SK-N-SH (cell line): ENCODE data around the gene AUP1. TPM values are rescaled to one million over a fixed set of nuclear protein-coding genes. Genes with fewer than 3 reads are reported as not detected.
A peak's percentile ranks its signal among the peaks of the same experiment; 100 is the strongest.

ENCODE experiments used
- CTCF ChIA-PET: fragments of 300-600, 350-600 bp; formaldehyde crosslinking; extraction: SDS; loops from one replicate; lab custom pipeline; 2021; lab: Yijun Ruan, JAX
- POLR2A ChIA-PET: fragments of 350-600 bp; sonication (Branson Sonifier 250); formaldehyde crosslinking; extraction: SDS; loops from one replicate; lab custom pipeline; 2020; ENCODE audit warnings: antibody characterized with exemption, inconsistent platforms; lab: Yijun Ruan, JAX
- DNase-seq: peaks from one replicate; pipeline ENCODE4 v3.0.0; 2012
- H2AFZ ChIP-seq: fragments of 200-600 bp; sonication (generic); 2 replicates; pipeline ENCODE4 v1.8.1; 2016; ENCODE audit warnings: antibody characterized with exemption, mild to moderate bottlenecking, low read depth
- H3F3A ChIP-seq: fragments of 200-600 bp; sonication (generic); replicated peaks from 2 replicates; pipeline ENCODE3; 2016; ENCODE audit warnings: antibody characterized with exemption, mild to moderate bottlenecking; ENCODE audit not compliant: insufficient read depth
- H3K27ac ChIP-seq, 2 experiments: fragments of 200-500 bp in 1 of 2; fragments of 200-600 bp in 1 of 2; sonication (Bioruptor generic) in 1 of 2; sonication (generic), shearing (Covaris generic) in 1 of 2; 2 replicates each; pipeline versions ENCODE4 v1.5.1 to v1.6.1; 2014 to 2016; ENCODE audit warnings: low read depth in 2 of 2, inconsistent platforms in 1 of 2, low read length in 1 of 2, mild to moderate bottlenecking in 1 of 2, mixed read lengths in 1 of 2
- H3K27me3 ChIP-seq: fragments of 200-600 bp; sonication (generic), shearing (Covaris generic); 2 replicates; pipeline ENCODE4 v1.6.1; 2016; ENCODE audit warnings: mixed run types; ENCODE audit not compliant: insufficient read depth
- H3K36me3 ChIP-seq, 2 experiments: fragments of 200-500 bp in 1 of 2; fragments of 200-600 bp in 1 of 2; sonication (Bioruptor generic) in 1 of 2; sonication (generic) in 1 of 2; replicated peaks in 1 of 2; 2 replicates each; pipeline versions ENCODE3 to v1.5.1; 2014 to 2016; ENCODE audit warnings: low read length in 1 of 2, mild to moderate bottlenecking in 1 of 2; ENCODE audit not compliant: insufficient read depth in 2 of 2, control insufficient read depth in 1 of 2
- H3K4me1 ChIP-seq, 2 experiments: fragments of 200-500 bp in 1 of 2; fragments of 200-600 bp in 1 of 2; sonication (Bioruptor generic) in 1 of 2; sonication (generic), shearing (Covaris generic) in 1 of 2; 2 replicates each; pipeline versions ENCODE4 v1.5.1 to v1.6.1; 2014 to 2016; ENCODE audit warnings: low read depth in 1 of 2, low read length in 1 of 2, mixed run types in 1 of 2; ENCODE audit not compliant: insufficient read depth in 2 of 2, control insufficient read depth in 1 of 2
- H3K4me2 ChIP-seq: fragments of 200-600 bp; sonication (generic), shearing (Covaris generic); 2 replicates; pipeline ENCODE4 v1.6.1; 2017; ENCODE audit warnings: mixed run types
- H3K4me3 ChIP-seq, 2 experiments: fragments of 200-500 bp in 1 of 2; fragments of 200-600 bp in 1 of 2; sonication (Bioruptor generic) in 1 of 2; sonication (generic), shearing (Covaris generic) in 1 of 2; 2 replicates each; pipeline versions ENCODE4 v1.5.1 to v1.8.1; 2014 to 2016; ENCODE audit warnings: low read depth in 2 of 2, inconsistent platforms in 1 of 2, low read length in 1 of 2, mild to moderate bottlenecking in 1 of 2, mixed read lengths in 1 of 2, moderate library complexity in 1 of 2
- H3K79me2 ChIP-seq: fragments of 200-600 bp; sonication (generic); 2 replicates; pipeline ENCODE4 v1.8.1; 2017; ENCODE audit warnings: mild to moderate bottlenecking; ENCODE audit not compliant: insufficient read depth
- H3K9ac ChIP-seq: fragments of 200-600 bp; sonication (generic); 2 replicates; pipeline ENCODE4 v1.6.1; 2017; ENCODE audit warnings: mixed run types
- H3K9me2 ChIP-seq: fragments of 200-600 bp; sonication (generic); 2 replicates; pipeline ENCODE4 v1.6.1; 2017; ENCODE audit warnings: mixed run types
- H3K9me3 ChIP-seq: fragments of 200-600 bp; sonication (generic); 2 replicates; pipeline ENCODE4 v1.6.1; 2017; ENCODE audit warnings: mixed run types, mild to moderate bottlenecking, moderate library complexity
- H4K20me1 ChIP-seq: fragments of 200-600 bp; sonication (generic); 2 replicates; pipeline ENCODE4 v1.6.1; 2017; ENCODE audit warnings: mild to moderate bottlenecking, mixed run types; ENCODE audit not compliant: insufficient read depth
- CTCF ChIP-seq: fragments of 200-600 bp; sonication (generic); IDR thresholded peaks from 2 replicates; pipeline ENCODE4 v1.6.1; 2017; ENCODE audit warnings: antibody characterized with exemption, mild to moderate bottlenecking, moderate library complexity
- ELF1 ChIP-seq: IDR thresholded peaks from 2 replicates; pipeline ENCODE4 v1.4.0; 2012
- EZH2phosphoT487 ChIP-seq: fragments of 200-600 bp; sonication (generic); IDR thresholded peaks from 2 replicates; pipeline ENCODE4 v1.6.1; 2017; ENCODE audit warnings: low read depth, mixed run types, mild to moderate bottlenecking, antibody characterized with exemption, moderate library complexity, borderline replicate concordance
- MAX ChIP-seq: IDR thresholded peaks from 2 replicates; pipeline ENCODE4 v1.4.0; 2012; ENCODE audit warnings: low read depth
- MEF2A ChIP-seq: IDR thresholded peaks from 2 replicates; pipeline ENCODE4 v1.4.0; 2012; ENCODE audit warnings: low read depth, borderline replicate concordance
- NFIC ChIP-seq: IDR thresholded peaks from 2 replicates; pipeline ENCODE4 v1.4.0; 2012; ENCODE audit warnings: borderline replicate concordance
- NRF1 ChIP-seq: IDR thresholded peaks from 2 replicates; pipeline ENCODE4 v1.6.1; 2012; ENCODE audit warnings: low read depth, mild to moderate bottlenecking, low read length
- POLR2AphosphoS5 ChIP-seq: IDR thresholded peaks from 2 replicates; pipeline ENCODE4 v1.6.1; 2012; ENCODE audit warnings: low read depth, low read length
- RFX5 ChIP-seq: IDR thresholded peaks from 2 replicates; pipeline ENCODE4 v1.6.1; 2012; ENCODE audit warnings: mild to moderate bottlenecking, improper control_type of control experiment, low read length
- SIN3A ChIP-seq: IDR thresholded peaks from 2 replicates; pipeline ENCODE4 v1.6.1; 2012; ENCODE audit warnings: low read depth, mild to moderate bottlenecking, low read length, moderate library complexity, borderline replicate concordance
- SMC3 ChIP-seq: IDR thresholded peaks from 2 replicates; pipeline ENCODE4 v1.6.1; 2012; ENCODE audit warnings: low read depth, low read length, improper control_type of control experiment
- TAF1 ChIP-seq: IDR thresholded peaks from 2 replicates; pipeline ENCODE4 v1.6.1; 2012; ENCODE audit warnings: low read depth, mild to moderate bottlenecking, low read length, moderate library complexity, borderline replicate concordance
- TCF12 ChIP-seq: IDR thresholded peaks from 2 replicates; pipeline ENCODE4 v1.4.0; 2012
- WGBS: methylation state at CpG from one replicate; pipeline ENCODE4 v1.1.6; 2017; ENCODE audit warnings: low lambda C conversion rate; 5-methylcytosine and 5-hydroxymethylcytosine counted together
- polyA plus RNA-seq, 3 experiments: library from polyadenylated mRNA; depleted of rRNA; stranded (reverse); fragments of >200 nt; gene quantifications; 2 replicates each; pipeline ENCODE4 v1.2.3, GENCODE V29; 2012
- TF ChIP-seq, protein P1 (sequence below): IDR thresholded peaks from 2 replicates; pipeline ENCODE4; 2012

Gene AUP1
- polyA plus RNA-seq, 1 of the 3 experiments (the other 2 are of a cell fraction) = 118 TPM

GRCh38 chr2:74514368-74515270 lies 14.9 kb downstream of the AUP1 start, which contains the start of gene TLX2 (continued):
- TF ChIP-seq CTCF = peak; percentile 25
- no peak for TF ChIP-seq SIN3A
- TF ChIP-seq SMC3 = 0 out of 2 replicates have a peak, but pooled peaks have one; percentile 4
- TF ChIP-seq NFIC = no peak
- no peak for TF ChIP-seq RFX5
- no peak for TF ChIP-seq MEF2A
- TF ChIP-seq POLR2AphosphoS5 = 0 out of 2 replicates have a peak, but pooled peaks have one; percentile 55
- TF ChIP-seq, protein P1, sequence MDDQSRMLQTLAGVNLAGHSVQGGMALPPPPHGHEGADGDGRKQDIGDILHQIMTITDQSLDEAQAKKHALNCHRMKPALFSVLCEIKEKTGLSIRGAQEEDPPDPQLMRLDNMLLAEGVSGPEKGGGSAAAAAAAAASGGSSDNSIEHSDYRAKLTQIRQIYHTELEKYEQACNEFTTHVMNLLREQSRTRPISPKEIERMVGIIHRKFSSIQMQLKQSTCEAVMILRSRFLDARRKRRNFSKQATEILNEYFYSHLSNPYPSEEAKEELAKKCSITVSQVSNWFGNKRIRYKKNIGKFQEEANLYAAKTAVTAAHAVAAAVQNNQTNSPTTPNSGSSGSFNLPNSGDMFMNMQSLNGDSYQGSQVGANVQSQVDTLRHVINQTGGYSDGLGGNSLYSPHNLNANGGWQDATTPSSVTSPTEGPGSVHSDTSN = peak; percentile 70
- 0 out of 2 replicates have a peak, but pooled peaks have one; percentile 2 for TF ChIP-seq NRF1
- 0 out of 2 replicates have a peak, but pooled peaks have one; percentile 44 for TF ChIP-seq TAF1

DNA sequence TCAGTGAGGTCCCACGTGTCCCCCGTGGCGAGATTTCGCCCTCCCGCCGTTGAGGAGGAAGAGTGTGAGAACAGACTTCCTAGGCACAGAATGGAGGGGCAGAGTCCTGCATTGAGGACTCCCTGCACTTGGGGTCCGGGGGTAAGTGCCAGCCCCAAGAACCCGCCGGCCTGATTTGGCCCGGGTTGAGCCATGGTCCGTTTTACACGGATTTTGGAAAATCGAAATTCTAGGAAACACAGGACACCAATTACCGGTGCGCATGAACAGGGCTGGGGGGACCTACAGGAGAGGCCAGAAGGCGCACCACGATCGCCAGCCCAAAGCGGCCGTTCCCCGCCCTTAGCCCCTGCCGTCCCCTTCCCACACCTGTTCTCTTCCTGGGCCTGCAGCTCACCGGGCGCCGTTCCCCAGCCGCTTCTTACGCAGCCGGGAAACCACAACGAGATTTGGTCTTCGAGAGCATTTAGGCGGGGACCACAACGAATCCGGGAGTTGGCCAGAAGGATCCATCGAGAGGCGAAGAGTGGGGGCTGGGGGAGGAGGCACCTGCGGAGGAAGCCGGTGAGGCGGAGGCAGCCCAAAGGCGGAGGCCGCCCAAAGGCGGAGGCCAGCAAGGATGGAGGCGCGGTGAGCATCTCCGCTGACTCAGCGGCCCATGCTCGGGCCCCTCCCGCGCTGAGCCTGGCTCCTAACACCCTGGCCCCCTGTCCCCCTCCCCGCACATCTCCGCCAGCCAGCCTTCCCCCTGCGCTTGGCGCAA lies 15.7 kb downstream of the AUP1 start:
- peaks cover 23% of the 10 kb centered on the region for H3F3A ChIP-seq
- ChIA-PET POLR2A (interaction anchor here (0.7 to 1.9 kb wide), 15 partner anchors 9 to 74 kb away, joined by 3 to 7 read pairs (median 4); partner anchors contain the start of genes AUP1, CCDC142, DQX1 and HTRA2), CTCF (interaction anchor here (0.9 to 3.1 kb wide), 10 partner anchors 10 to 75 kb away, joined by 3 to 14 read pairs (median 8); partner anchors contain the start of genes AUP1, CCDC142, DQX1 and HTRA2)
- H3K9ac ChIP-seq = peak overlapping the region; percentile 71
- peak overlapping the region; percentile 53 to 95; a peak in 3 of 4 replicates for H3K27ac ChIP-seq
- no peaks in the 10 kb centered on the region for H3K9me2 ChIP-seq
- peak overlapping the region; percentile 99 for H3K4me2 ChIP-seq
- peak overlapping the region; percentile 68 to 90 for H3K4me3 ChIP-seq
- H3K4me1 ChIP-seq = peaks cover 9 to 19% of the 10 kb centered on the region in 2 experiments; a peak in 2 of 4 replicates
- no peaks in the 10 kb centered on the region for H3K27me3 ChIP-seq
- H3K9me3 ChIP-seq = no peaks in the 10 kb centered on the region
- no peak for DNase-seq
- WGBS = 8% methylated on average over 34 of the region's 52 CpGs
- H2AFZ ChIP-seq = peak overlapping the region; percentile 90
- peaks cover 23% of the 10 kb centered on the region; the same call in 1 of the 2 replicates for H3K79me2 ChIP-seq
- peaks cover 4% of the 10 kb centered on the region in 2 experiments for H3K36me3 ChIP-seq
- H4K20me1 ChIP-seq = no peaks in the 10 kb centered on the region
- no peak for TF ChIP-seq EZH2phosphoT487
- no peak for TF ChIP-seq ELF1
- peak; percentile 14; the same call in 1 of the 2 replicates for TF ChIP-seq NFIC
- TF ChIP-seq TCF12 = 0 out of 2 replicates have a peak, but pooled peaks have one; percentile 5
- peak; percentile 9; the same call in 1 of the 2 replicates for TF ChIP-seq MAX
